HG03457 (cell line): ENCODE results near the gene MORN1.
A peak's percentile ranks its signal among the peaks of the same experiment; 100 is the strongest.
"Not testable (repeated sequence)": the region's sequence is repeated elsewhere in the genome, so short reads cannot be mapped to it uniquely, and the experiment has no call there.

Source experiments
- ATAC-seq: cut with Tn5 transposase; IDR thresholded peaks from one replicate; pipeline ENCODE4 v1.9.1; 2021; ENCODE audit warnings: moderate number of reproducible peaks; ENCODE audit not compliant: unreplicated experiment

Gene MORN1

GRCh38 chr1:2391041-2391930 lies at the start of gene MORN1, which contains the start of gene RER1:
Gene MORN1 (minus strand): TSS chr1:2391554. CDS start chr1:2391533, 21 bp downstream.
Gene RER1 (plus strand): TSS chr1:2391841. CDS start chr1:2395791, 3,950 bp downstream.
- peak; percentile 76 for ATAC-seq

- not testable (repeated sequence) for ATAC-seq
These were observed 49.0 kb upstream of the MORN1 start for GRCh38 chr1:2440346-2440745.

- no peak for ATAC-seq
These were observed 48.0 kb upstream of the MORN1 start for GRCh38 chr1:2439369-2439768.

GRCh38 chr1:2438641-2439040 lies 47.3 kb upstream of the MORN1 start:
- no peak for ATAC-seq

- no peak for ATAC-seq
These were observed 46.7 kb upstream of the MORN1 start for GRCh38 chr1:2438038-2438437.

GRCh38 chr1:2437617-2438016 lies 46.3 kb upstream of the MORN1 start:
- ATAC-seq: no peak

GRCh38 chr1:2436876-2437275 lies 45.5 kb upstream of the MORN1 start:
- no peak for ATAC-seq

- ATAC-seq: no peak
These were observed 44.5 kb upstream of the MORN1 start for GRCh38 chr1:2435746-2436355.

GRCh38 chr1:2435091-2435490 lies 43.7 kb upstream of the MORN1 start:
- ATAC-seq: no peak

GRCh38 chr1:2433936-2434655 lies 42.7 kb upstream of the MORN1 start:
- no peak for ATAC-seq

- no peak for ATAC-seq
These were observed 41.8 kb upstream of the MORN1 start for GRCh38 chr1:2433196-2433595.

- ATAC-seq: no peak
These were observed 41.1 kb upstream of the MORN1 start for GRCh38 chr1:2432441-2432844.

- ATAC-seq: no peak
These were observed 40.2 kb upstream of the MORN1 start for GRCh38 chr1:2431518-2431917.

- no peak for ATAC-seq
These were observed 39.7 kb upstream of the MORN1 start for GRCh38 chr1:2431103-2431502.

GRCh38 chr1:2430592-2430973 lies 39.2 kb upstream of the MORN1 start:
- ATAC-seq: no peak

GRCh38 chr1:2429780-2430591 lies 38.6 kb upstream of the MORN1 start:
- no peak for ATAC-seq

- no peak for ATAC-seq
These were observed 37.1 kb upstream of the MORN1 start for GRCh38 chr1:2428490-2428889.

- ATAC-seq: no peak
These were observed 36.6 kb upstream of the MORN1 start for GRCh38 chr1:2427976-2428375.

GRCh38 chr1:2427051-2427450 lies 35.7 kb upstream of the MORN1 start:
- ATAC-seq: no peak

- no peak for ATAC-seq
These were observed 35.2 kb upstream of the MORN1 start for GRCh38 chr1:2426540-2426939.

GRCh38 chr1:2425892-2426291 lies 34.5 kb upstream of the MORN1 start:
- ATAC-seq: no peak
